ENCODE results near the gene TP53TG5. TPM values are rescaled to one million over a fixed set of nuclear protein-coding genes. Genes with fewer than 3 reads are reported as not detected.

TP53TG5 gene
- total RNA-seq, 4 donors from 2014 or later: not detected

DNA sequence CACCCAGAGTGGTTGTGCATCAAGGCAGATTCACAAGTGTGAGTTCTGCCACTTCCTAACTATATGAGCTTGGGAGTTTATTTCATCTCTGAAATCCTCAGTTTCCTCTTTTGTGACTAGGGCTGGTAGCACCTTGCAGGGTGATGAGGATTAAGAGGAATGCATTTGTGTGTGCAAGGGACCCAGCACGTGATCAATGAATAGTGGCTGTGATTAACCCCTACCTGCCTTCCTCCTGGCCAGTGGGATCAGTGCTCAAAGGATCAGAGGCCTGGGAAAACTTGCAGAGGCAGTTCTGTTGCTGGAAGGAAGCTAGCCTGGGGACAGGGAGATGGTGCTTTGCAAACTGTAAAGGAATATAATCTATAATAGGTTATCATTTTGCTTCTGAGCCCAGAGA lies 37.2 kb downstream of the TP53TG5 start:
- Histone ChIP-seq H3K27me3 (no peaks in the 10 kb centered on the region), H3K4me1 (peaks cover 88 to 94% of the 10 kb centered on the region in 2 donors), H3K27ac (peak overlapping the region; percentile 90 to 100 (median 98)), H3K4me3 (peak overlapping the region; percentile 15 to 97 (median 75)), H3K9me3 (no peaks in the 10 kb centered on the region), H3K36me3 (peaks cover 0 to under 1% of the 10 kb centered on the region in 2 donors)
- in situ Hi-C loops (cut with MboI; ENCODE audit: low sequenced_read_pairs in 4 of 4) (loop anchor here in 2 of 4 donors (25.0 kb wide), 2 partner anchors 1129 to 1154 kb away; partner anchors contain the start of genes JPH2 (in 1 of the 2) and OSER1 (in 1 of the 2)), intact Hi-C loops (cut with DNase I; ENCODE audit: low total_unique reads) (loop anchor here (2.0 kb wide), 1 partner anchor 16 kb away; no protein-coding TSS in a partner anchor)
- no peak for TF ChIP-seq POLR2A (IDR thresholded peaks at IDR 0.05)
- TF ChIP-seq, protein P1, sequence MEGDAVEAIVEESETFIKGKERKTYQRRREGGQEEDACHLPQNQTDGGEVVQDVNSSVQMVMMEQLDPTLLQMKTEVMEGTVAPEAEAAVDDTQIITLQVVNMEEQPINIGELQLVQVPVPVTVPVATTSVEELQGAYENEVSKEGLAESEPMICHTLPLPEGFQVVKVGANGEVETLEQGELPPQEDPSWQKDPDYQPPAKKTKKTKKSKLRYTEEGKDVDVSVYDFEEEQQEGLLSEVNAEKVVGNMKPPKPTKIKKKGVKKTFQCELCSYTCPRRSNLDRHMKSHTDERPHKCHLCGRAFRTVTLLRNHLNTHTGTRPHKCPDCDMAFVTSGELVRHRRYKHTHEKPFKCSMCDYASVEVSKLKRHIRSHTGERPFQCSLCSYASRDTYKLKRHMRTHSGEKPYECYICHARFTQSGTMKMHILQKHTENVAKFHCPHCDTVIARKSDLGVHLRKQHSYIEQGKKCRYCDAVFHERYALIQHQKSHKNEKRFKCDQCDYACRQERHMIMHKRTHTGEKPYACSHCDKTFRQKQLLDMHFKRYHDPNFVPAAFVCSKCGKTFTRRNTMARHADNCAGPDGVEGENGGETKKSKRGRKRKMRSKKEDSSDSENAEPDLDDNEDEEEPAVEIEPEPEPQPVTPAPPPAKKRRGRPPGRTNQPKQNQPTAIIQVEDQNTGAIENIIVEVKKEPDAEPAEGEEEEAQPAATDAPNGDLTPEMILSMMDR (IDR thresholded peaks at IDR 0.05 in 4 of 5, conservative IDR thresholded peaks at IDR 0.05 in 1 of 5): no peak
- no peak for DNase-seq
- ATAC-seq: no peak

- DNase-seq (peak in 1 of 2 donors; percentile 77), ATAC-seq (peak in 1 of 2 donors; percentile 7)
- intact Hi-C loops (cut with DNase I; ENCODE audit: low total_unique reads): loop anchor here (2.0 kb wide), 1 partner anchor 16 kb away; no protein-coding TSS in a partner anchor
- peak overlapping the region; percentile 15 to 97 (median 56) for H3K4me3 ChIP-seq
- peak in 1 of 2 donors; percentile 6 for TF ChIP-seq POLR2A (IDR thresholded peaks at IDR 0.05)
- TF ChIP-seq, protein P1 (IDR thresholded peaks at IDR 0.05 in 4 of 5, conservative IDR thresholded peaks at IDR 0.05 in 1 of 5): no peak
- H3K27ac ChIP-seq: peak overlapping the region; percentile 90 to 100 (median 98)
- H3K9me3 ChIP-seq: no peaks in the 10 kb centered on the region
- peaks cover 87 to 90% of the 10 kb centered on the region in 2 donors for H3K4me1 ChIP-seq
- in situ Hi-C loops (cut with MboI; ENCODE audit: low sequenced_read_pairs in 4 of 4): loop anchor here in 2 of 4 donors (25.0 kb wide), 2 partner anchors 1128 to 1153 kb away; partner anchors contain the start of genes JPH2 (in 1 of the 2) and OSER1 (in 1 of the 2)
- H3K36me3 ChIP-seq: peaks cover 2 to 6% of the 10 kb centered on the region in 2 donors
- H3K27me3 ChIP-seq: no peaks in the 10 kb centered on the region
Observed at GRCh38 chr20:45340236-45340847, 37.8 kb downstream of the TP53TG5 start.

GRCh38 chr20:45339799-45340198 lies 38.3 kb downstream of the TP53TG5 start:
- peak overlapping the region in 3 of 4 donors; percentile 13 to 96 (median 15) for H3K4me3 ChIP-seq
- in situ Hi-C loops (cut with MboI; ENCODE audit: low sequenced_read_pairs in 4 of 4): loop anchor here in 2 of 4 donors (25.0 kb wide), 2 partner anchors 1127 to 1152 kb away; partner anchors contain the start of genes JPH2 (in 1 of the 2) and OSER1 (in 1 of the 2)
- no peak for DNase-seq
- no peaks in the 10 kb centered on the region for H3K9me3 ChIP-seq
- H3K36me3 ChIP-seq: peaks cover 2 to 12% of the 10 kb centered on the region in 2 donors
- peak overlapping the region; percentile 90 to 100 (median 98) for H3K27ac ChIP-seq
- TF ChIP-seq, protein P1 (IDR thresholded peaks at IDR 0.05 in 4 of 5, conservative IDR thresholded peaks at IDR 0.05 in 1 of 5): no peak
- TF ChIP-seq POLR2A (IDR thresholded peaks at IDR 0.05): peak in 1 of 2 donors; percentile 1
- no peak for ATAC-seq
- peaks cover 81 to 84% of the 10 kb centered on the region in 2 donors for H3K4me1 ChIP-seq
- no peaks in the 10 kb centered on the region for H3K27me3 ChIP-seq
- intact Hi-C loops (cut with DNase I; ENCODE audit: low total_unique reads): loop anchor here (2.0 to 5.0 kb wide), 3 partner anchors 15 to 1157 kb away; partner anchors contain the start of gene PKIG

DNA sequence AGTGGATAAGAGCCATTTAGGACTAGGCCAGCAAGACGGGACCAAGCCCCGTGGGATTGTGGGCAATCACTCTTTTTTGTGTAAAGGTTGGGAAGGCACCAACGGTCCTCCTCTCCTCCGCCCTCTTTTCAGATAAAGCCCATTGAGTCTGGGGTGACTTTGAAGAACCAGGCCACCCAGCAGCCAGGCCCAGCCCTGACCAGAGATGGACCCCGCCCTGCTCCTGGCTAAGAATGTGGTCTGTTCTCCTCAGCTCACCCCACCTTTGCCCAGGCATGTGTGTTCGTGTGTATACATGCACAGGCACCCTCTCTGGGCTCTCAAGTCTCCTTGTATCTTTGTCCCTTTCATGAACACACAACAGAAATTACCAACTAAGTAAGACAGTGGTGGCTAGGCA lies 39.0 kb downstream of the TP53TG5 start:
- in situ Hi-C loops (cut with MboI; ENCODE audit: low sequenced_read_pairs in 4 of 4) (loop anchor here in 2 of 4 donors (25.0 kb wide), 2 partner anchors 1127 to 1152 kb away; partner anchors contain the start of genes JPH2 (in 1 of the 2) and OSER1 (in 1 of the 2)), intact Hi-C loops (cut with DNase I; ENCODE audit: low total_unique reads) (loop anchor here (5.0 kb wide), 2 partner anchors 757 to 1157 kb away; partner anchors contain the start of gene PKIG)
- peak overlapping the region in 1 of 4 donors; percentile 11 for H3K4me3 ChIP-seq
- no peaks in the 10 kb centered on the region for H3K27me3 ChIP-seq
- ATAC-seq (no peak), DNase-seq (peak in 1 of 2 donors; percentile 25)
- H3K4me1 ChIP-seq: peaks cover 77% of the 10 kb centered on the region in 2 donors
- H3K36me3 ChIP-seq: peaks cover 2 to 19% of the 10 kb centered on the region in 2 donors
- TF ChIP-seq, protein P1 (IDR thresholded peaks at IDR 0.05 in 4 of 5, conservative IDR thresholded peaks at IDR 0.05 in 1 of 5): no peak
- peak in 1 of 2 donors; percentile 3 for TF ChIP-seq POLR2A (IDR thresholded peaks at IDR 0.05)
- no peaks in the 10 kb centered on the region for H3K9me3 ChIP-seq
- peak overlapping the region; percentile 90 to 100 (median 98) for H3K27ac ChIP-seq

All from gastrocnemius medialis (tissue), 4 donors.